GM18507 (cell line): ENCODE data around the gene MYL7.

Experiments used
- DNase-seq: peaks from one replicate; pipeline ENCODE4 v3.0.0; 2011; ENCODE audit warnings: low read depth; ENCODE audit not compliant: insufficient read length; ENCODE audit errors: extremely low spot score
- FAIRE-seq: peaks from 2 replicates; lab custom pipeline; 2011; peaks lifted over from hg19 to GRCh38; lab: Jason Lieb, UNC

The MYL7 gene

DNA sequence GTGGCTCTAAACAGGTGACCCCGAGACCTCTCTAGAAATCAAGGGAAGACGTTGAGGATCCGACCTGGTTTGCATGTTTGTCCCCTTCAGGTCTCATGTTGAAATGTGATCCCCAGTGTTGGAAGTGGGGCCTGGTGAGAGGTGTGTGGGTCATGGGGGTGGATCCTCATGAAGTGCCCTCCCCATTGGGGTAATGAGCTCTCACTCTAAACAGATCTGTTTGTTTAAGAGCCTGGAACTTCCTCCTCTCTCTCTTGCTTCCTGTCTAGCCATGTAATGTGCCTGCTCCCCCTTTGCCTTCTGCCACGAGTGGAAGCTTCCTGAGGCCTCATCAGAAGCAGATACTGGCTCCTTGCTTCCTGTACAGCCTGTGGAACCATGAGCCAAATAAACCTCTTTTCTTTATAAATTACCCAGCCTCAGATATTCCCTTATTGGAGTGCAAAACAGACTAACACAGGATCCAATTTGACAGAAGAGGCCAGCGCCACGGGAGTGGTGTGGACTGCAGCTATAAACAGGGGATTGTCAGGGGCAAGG, 48.0 kb downstream of the MYL7 start:
- DNase-seq (no peak), FAIRE-seq (no peak)
